GM18907 (cell line): ENCODE data around the gene MEGF6.

ENCODE experiments used
- ATAC-seq: cut with Tn5 transposase; IDR thresholded peaks from one replicate; pipeline ENCODE4 v1.9.1; 2021; ENCODE audit warnings: mild to moderate bottlenecking, moderate library complexity; ENCODE audit not compliant: unreplicated experiment

MEGF6 gene

GRCh38 chr1:3541936-3542335 is 69.4 kb downstream of the MEGF6 start:
- ATAC-seq, result no peak

GRCh38 chr1:3541465-3541864 is 69.8 kb downstream of the MEGF6 start:
- no peak for ATAC-seq

GRCh38 chr1:3540876-3541275 is 70.4 kb downstream of the MEGF6 start:
- ATAC-seq, result no peak

GRCh38 chr1:3539707-3540425 is 71.4 kb downstream of the MEGF6 start:
- no peak for ATAC-seq

GRCh38 chr1:3537359-3537758 is 73.9 kb downstream of the MEGF6 start:
- no peak for ATAC-seq

GRCh38 chr1:3536420-3537195 is 74.7 kb downstream of the MEGF6 start:
- ATAC-seq, result no peak

DNA sequence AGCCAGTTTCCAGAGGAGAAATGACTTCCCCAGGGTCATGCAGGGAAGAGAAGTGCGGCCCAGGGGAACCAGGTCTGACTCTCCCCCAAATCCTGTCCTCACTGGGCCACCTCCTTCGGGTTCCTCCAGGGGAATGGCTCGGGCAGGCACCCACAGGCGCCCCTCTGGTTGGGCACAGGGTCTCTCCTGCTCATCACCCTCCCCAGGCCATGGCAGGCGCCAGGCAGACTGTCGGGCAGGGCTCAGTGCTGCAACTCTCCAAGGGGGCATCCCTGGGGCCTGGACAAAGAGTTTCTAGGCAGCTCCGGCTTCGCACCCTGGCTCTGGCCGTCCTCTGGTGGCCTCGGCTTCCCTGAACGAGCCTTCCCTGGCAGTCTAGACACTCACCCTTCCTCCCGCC is 75.6 kb downstream of the MEGF6 start:
- no peak for ATAC-seq

DNA sequence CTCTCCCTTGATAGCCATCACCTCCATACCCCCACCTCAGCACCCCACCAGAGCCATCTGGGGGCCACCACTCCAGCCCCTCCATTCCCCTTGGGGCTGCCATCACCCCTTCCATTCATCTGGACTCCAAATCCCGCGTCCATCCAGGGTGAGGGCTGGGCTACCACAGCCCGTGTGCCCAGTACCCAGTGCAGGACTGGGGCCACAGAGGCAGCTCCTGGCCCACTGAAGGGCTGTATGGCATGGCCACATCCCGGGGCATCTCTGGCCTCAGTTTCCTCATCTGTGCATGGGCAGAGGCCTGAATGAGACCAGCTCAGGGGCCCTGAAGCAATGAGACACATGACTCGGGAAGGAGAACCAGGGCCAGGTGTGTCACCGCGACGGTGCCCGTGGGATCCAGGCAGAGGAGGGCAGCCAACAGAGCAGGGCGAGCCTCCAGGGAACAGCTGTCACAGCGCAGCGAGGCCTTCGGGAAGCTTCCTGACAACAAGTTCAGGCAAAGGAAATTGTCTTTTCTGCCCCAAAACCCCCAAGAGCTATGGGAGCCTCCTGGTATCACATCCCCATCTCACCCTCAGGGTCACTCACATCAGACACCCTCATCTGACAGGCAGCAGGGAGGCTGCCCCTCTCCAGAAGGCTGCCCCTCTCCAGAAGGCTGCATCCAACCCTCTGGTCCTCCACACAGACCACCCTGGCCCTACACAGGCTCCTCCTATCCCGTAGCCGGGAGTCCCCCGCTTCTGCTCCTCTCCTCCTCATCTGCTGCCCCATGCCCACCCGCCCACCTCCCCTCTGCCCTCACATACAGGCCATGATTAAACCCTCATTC is 76.3 kb downstream of the MEGF6 start:
- no peak for ATAC-seq

GRCh38 chr1:3533067-3534048 is 78.0 kb downstream of the MEGF6 start:
- no peak for ATAC-seq

GRCh38 chr1:3531928-3532327 is 79.4 kb downstream of the MEGF6 start:
- ATAC-seq, result no peak

DNA sequence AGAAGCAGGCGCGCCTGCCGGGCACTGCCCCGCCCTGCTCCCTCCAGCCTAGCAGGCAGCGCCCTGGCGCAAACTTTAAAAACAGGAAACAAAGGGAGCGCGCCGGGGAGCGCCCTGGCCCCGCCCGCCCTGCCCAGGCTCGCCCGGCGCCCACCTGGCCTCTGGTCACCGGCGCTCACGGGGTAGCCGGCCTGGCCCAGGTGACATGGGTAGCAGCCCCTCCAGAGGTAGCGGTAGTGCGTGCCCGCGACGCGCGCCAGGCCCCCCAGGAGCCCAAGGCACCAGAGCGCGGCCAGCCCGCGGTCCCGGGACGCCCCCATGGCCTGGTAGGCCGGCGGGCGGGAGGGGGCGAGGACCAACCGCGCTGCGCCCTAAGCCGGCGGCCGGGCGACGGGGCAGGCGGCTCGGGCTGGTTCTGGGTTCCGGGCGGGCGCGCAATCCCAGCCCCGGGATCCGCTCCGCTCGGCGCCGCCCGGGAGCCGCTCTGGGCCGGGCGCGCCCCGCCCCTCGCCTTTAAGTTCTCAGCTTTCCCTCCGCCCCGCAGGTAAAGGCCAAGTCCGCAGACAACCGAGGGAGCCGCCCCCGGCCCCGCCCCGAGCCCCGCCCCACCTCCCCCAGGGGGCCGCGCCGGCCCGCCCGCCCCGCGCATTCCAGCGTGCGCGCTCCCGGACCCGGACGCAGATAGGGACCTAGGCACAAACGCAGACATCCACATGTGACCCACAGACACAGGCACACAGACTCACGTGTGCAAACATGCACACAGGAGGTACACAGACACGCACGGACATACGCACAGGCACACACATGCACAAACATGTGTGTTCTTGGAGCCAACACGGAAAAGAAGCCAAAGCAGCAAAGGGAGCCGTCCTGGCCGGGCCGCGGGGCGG is 80.1 kb downstream of the MEGF6 start:
- ATAC-seq, result no peak

DNA sequence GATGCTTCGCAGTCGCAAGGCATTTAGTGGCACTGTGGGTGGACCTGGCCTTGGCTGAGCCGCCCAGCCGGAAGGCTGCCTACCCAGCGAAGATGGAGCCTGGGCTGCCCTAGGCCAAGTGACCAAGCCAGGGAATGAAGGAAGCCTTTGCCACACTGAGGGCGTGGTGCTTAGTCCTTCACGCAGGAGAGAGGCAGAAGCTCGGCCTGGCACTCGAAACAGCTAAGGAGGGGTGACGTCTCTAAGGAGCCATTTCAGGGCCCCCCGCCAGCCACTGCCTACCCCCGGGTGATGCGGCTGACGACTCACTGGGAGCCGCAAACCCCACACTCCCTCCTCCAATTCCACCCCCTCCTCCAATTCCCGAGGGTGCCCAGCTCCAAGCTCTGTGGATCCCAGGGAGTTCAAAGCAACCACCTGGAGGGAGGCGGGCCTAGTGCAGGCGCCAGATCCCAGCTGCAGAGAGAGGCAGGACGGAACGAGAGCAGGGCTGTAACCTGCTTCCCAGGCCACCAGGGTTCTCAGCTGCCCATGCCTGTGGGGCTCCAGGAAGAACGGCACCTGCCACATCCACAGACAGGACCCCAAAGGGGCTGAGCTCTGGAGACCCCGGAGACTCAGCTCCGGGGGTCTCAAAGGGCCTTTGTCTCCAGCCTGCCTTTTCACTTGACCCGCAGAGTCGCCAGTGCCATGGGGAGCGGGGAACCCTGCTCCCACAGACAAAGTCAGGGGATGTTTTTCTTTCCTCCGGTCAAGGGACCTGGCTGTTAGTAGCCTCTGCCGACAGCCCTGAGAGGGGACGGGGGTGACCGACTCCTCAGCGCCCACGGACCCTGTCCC is 81.0 kb downstream of the MEGF6 start:
- no peak for ATAC-seq

DNA sequence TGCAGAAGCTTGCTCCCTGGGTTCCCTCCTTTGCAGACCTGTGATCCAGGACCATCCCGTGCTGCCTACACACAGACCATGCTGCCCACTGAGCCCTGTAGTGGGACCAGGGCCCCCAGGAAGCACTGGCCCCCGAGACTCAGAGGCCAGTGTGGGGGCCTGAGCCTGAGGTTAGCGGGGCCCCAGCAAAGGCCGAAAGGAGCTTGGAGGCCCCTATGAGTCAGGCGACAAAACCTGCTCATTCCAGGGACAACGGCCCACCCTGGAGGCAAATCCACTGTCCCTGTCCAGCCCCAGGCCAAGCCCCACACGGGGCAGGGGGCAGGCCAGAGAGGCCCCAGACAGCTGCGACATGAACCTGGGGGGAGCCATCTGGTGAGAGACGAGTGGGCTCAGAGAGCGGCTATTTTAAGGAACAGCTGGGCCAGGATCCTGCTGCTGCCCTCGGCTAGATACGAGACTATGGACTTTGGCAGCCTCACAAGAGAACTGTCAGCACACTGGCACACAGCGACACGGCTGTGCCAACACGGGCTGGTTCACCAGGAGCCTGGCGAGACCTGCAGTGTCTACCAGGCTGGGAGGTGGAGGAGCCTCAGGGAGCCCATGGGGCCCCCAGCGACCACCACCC is 82.1 kb downstream of the MEGF6 start:
- ATAC-seq, result no peak

DNA sequence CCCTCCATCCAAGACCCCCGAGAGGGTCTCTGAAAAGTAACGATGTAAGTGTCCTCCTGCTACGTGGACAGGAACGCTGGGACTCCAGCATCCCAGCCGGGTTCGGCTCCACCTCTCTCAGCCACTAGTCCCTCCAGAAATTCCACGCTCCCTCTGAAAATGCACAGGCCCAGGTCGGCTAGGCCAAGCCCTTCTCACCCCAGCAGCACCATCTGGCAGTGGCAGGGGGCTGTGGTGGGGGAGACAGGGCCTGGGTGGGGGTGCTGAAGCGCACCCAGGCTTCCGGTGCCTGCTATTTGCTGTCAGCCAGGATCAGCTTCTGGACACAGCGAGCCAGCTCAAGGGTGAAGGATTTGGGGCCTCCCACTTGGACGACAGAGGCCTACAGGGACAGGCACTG is 83.5 kb downstream of the MEGF6 start:
- ATAC-seq, result no peak

GRCh38 chr1:3525551-3526482 is 85.5 kb downstream of the MEGF6 start:
- no peak for ATAC-seq

DNA sequence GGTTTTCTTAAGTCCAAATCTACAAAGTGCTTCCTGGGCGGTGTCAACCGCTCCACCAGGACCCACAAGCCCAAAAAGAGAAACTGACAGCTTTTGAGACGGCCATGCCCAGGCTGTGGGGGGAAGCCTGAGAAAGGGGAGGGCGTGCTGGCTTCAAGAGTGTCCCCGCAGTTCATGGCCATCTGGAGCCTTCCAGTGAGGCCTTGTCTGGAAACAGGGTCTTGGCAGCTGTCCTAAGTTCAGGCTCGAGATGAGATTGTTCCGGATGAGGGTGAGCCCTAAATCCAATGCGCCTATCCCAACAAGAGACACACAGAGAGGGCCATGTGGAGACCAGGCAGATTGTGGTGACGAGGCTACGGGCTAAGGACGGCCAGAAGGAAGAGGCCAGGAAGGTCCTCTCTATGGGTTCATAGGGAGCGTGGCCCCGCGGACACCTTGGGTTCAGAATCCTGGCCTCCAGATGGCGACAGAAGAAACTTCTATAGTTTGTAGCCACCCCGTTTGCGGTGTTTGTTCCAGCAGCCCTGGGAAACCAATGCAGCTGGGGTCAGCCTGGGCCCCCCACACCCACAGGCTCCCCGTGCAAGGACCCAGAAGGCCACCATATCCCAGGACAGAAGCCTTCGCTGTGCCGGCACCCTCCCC is 86.6 kb downstream of the MEGF6 start:
- no peak for ATAC-seq
